GM19043 (cell line): ENCODE results near the gene RAB40C.

Experiments used
- ATAC-seq: cut with Tn5 transposase; IDR thresholded peaks from one replicate; pipeline ENCODE4 v1.9.1; 2021; ENCODE audit warnings: low read depth; ENCODE audit not compliant: unreplicated experiment

Gene RAB40C

GRCh38 chr16:558298-559020 is 31.4 kb upstream of the RAB40C start:
- ATAC-seq, result no peak

GRCh38 chr16:559021-559380 is 30.9 kb upstream of the RAB40C start:
- ATAC-seq, result no peak

- ATAC-seq, result no peak
Observed at GRCh38 chr16:559411-560203, 30.3 kb upstream of the RAB40C start.

GRCh38 chr16:560204-560700 is 29.6 kb upstream of the RAB40C start, which contains the start of gene PRR35:
Gene PRR35 (plus strand): TSS chr16:560394. CDS start chr16:563295, 2,901 bp downstream.
- ATAC-seq, result no peak

- no peak for ATAC-seq
Observed at GRCh38 chr16:560701-561412, 29.0 kb upstream of the RAB40C start.

- ATAC-seq, result no peak
Observed at GRCh38 chr16:561413-561794, 28.5 kb upstream of the RAB40C start.

- ATAC-seq, result no peak
Observed at GRCh38 chr16:561957-562938, 27.6 kb upstream of the RAB40C start.

GRCh38 chr16:563072-563644 is 26.7 kb upstream of the RAB40C start:
- ATAC-seq, result no peak

GRCh38 chr16:564690-565418 is 25.0 kb upstream of the RAB40C start:
- no peak for ATAC-seq

- ATAC-seq, result no peak
Observed at GRCh38 chr16:565419-566330, 24.2 kb upstream of the RAB40C start.

- ATAC-seq, result peak; percentile 49
Observed at GRCh38 chr16:566475-567372, 23.1 kb upstream of the RAB40C start, which contains the start of gene NHLRC4. Gene NHLRC4 (plus strand): TSS chr16:567005. CDS start chr16:568048, 1,043 bp downstream.

GRCh38 chr16:567373-568256 is 22.3 kb upstream of the RAB40C start:
- no peak for ATAC-seq

GRCh38 chr16:568401-569258 is 21.2 kb upstream of the RAB40C start:
- ATAC-seq, result no peak

GRCh38 chr16:569445-570254 is 20.2 kb upstream of the RAB40C start, which contains the start of gene PIGQ:
Gene PIGQ (plus strand): TSS chr16:569968. CDS start chr16:574075, 4,107 bp downstream.
- ATAC-seq, result no peak
